HCT116 (cell line): ENCODE data around the gene COTL1. TPM values are rescaled to one million over a fixed set of nuclear protein-coding genes. Genes with fewer than 3 reads are reported as not detected.

Experiments
- ATAC-seq: fragments of 200-7000 bp; cut with Tn5 transposase; 2 replicates; pipeline ENCODE4 v1.9.1; 2020; ENCODE audit warnings: mild to moderate bottlenecking, moderate library complexity
- BruUV-seq: library from RNA; stranded (reverse); fragments of 400-500 nt; replicated peaks from 2 replicates; lab custom pipeline; 2021; lab: Mats Ljungman, UMichigan
- CTCF ChIA-PET: fragments of 300-600 bp; sonication (Branson Sonifier 250); formaldehyde crosslinking; loops from one replicate; lab custom pipeline; 2021; ENCODE audit warnings: antibody characterized with exemption; lab: Charles Lee
- POLR2A ChIA-PET: fragments of 300-600, 350-600 bp; sonication (Branson Sonifier 250); formaldehyde crosslinking; loops from one replicate; lab custom pipeline; 2021; ENCODE audit warnings: antibody characterized with exemption; lab: Charles Lee
- RAD21 ChIA-PET, 2 experiments: fragments of 300-600 bp; sonication (Branson Sonifier 250); formaldehyde crosslinking; loops; one replicate each; lab custom pipeline; 2023; ENCODE audit warnings: low total read pairs in 2 of 2; ENCODE audit not compliant: uncharacterized antibody in 2 of 2, unreplicated experiment in 2 of 2, low non-redundant PET in 1 of 2; lab: Charles Lee
- DNase-seq: peaks from one replicate; pipeline ENCODE4 v3.0.0-alpha.2; 2010; ENCODE audit warnings: low read depth, low spot score
- H2AFZ ChIP-seq: fragments of 200-600 bp; shearing (Covaris generic), sonication (generic); 2 replicates; pipeline ENCODE4 v1.6.1; 2017; ENCODE audit warnings: low read depth, mixed run types, mixed read lengths, antibody characterized with exemption, low read length; ENCODE audit not compliant: poor library complexity, severe bottlenecking
- H3K27ac ChIP-seq: 2 replicates; pipeline ENCODE4 v1.5.1; 2012; ENCODE audit warnings: low read depth, low read length
- H3K27me3 ChIP-seq: fragments of 200-600 bp; sonication (generic); 2 replicates; pipeline ENCODE4 v1.6.1; 2016; ENCODE audit warnings: mixed run types, low read length, mixed read lengths; ENCODE audit not compliant: insufficient read depth
- H3K36me3 ChIP-seq, 2 experiments: fragments of 200-500 bp in 1 of 2; fragments of 200-600 bp in 1 of 2; sonication (Bioruptor generic) in 1 of 2; sonication (generic) in 1 of 2; 2 replicates each; pipeline versions ENCODE4 v1.5.1 to v1.6.1; 2014 to 2016; ENCODE audit warnings: low read length in 2 of 2, inconsistent platforms in 1 of 2, mixed read lengths in 1 of 2, mixed run types in 1 of 2; ENCODE audit not compliant: insufficient read depth in 2 of 2, control insufficient read depth in 1 of 2
- H3K4me1 ChIP-seq, 2 experiments: fragments of 200-600 bp in 1 of 2; sonication (generic) in 1 of 2; 2 replicates each; pipeline versions ENCODE4 v1.5.1 to v1.6.1; 2012 to 2017; ENCODE audit warnings: low read length in 2 of 2, inconsistent platforms in 1 of 2, mild to moderate bottlenecking in 1 of 2, mixed read lengths in 1 of 2, mixed run types in 1 of 2, moderate library complexity in 1 of 2; ENCODE audit not compliant: insufficient read depth in 2 of 2, control insufficient read depth in 1 of 2
- H3K4me2 ChIP-seq: fragments of 200-600 bp; sonication (generic); 2 replicates; pipeline ENCODE4 v1.6.1; 2017; ENCODE audit warnings: mixed run types, low read length, mixed read lengths
- H3K4me3 ChIP-seq, 2 experiments: fragments of 200-600 bp in 1 of 2; sonication (generic) in 1 of 2; replicated peaks in 1 of 2; 2 replicates each; pipeline ENCODE4 v1.5.1; 2011 to 2016; ENCODE audit warnings: low read length in 2 of 2, control low read depth in 1 of 2, low read depth in 1 of 2, mild to moderate bottlenecking in 1 of 2, mixed read lengths in 1 of 2, mixed run types in 1 of 2
- H3K79me2 ChIP-seq: fragments of 200-600 bp; sonication (generic); 2 replicates; pipeline ENCODE4 v1.6.1; 2017; ENCODE audit warnings: mild to moderate bottlenecking, mixed run types, low read length, moderate library complexity, mixed read lengths; ENCODE audit not compliant: insufficient read depth
- H3K9ac ChIP-seq: fragments of 200-600 bp; sonication (generic); 2 replicates; pipeline ENCODE4 v1.6.1; 2016; ENCODE audit warnings: low read length, mixed read lengths
- H3K9me2 ChIP-seq: fragments of 200-600 bp; sonication (generic), shearing (Covaris generic); 2 replicates; pipeline ENCODE4 v1.6.1; 2017; ENCODE audit warnings: mixed run types, mild to moderate bottlenecking, moderate library complexity; ENCODE audit not compliant: insufficient read depth
- H3K9me3 ChIP-seq, 2 experiments: fragments of 200-500 bp in 1 of 2; fragments of 200-600 bp in 1 of 2; sonication (Bioruptor generic) in 1 of 2; sonication (generic) in 1 of 2; 2 replicates each; pipeline ENCODE4 v1.6.1; 2014 to 2017; ENCODE audit warnings: low read length in 2 of 2, mixed read lengths in 2 of 2, inconsistent platforms in 1 of 2, low read depth in 1 of 2, mild to moderate bottlenecking in 1 of 2, mixed run types in 1 of 2, moderate library complexity in 1 of 2; ENCODE audit not compliant: control insufficient read depth in 1 of 2, insufficient read depth in 1 of 2
- H4K20me1 ChIP-seq: fragments of 200-600 bp; sonication (generic), shearing (Covaris generic); 2 replicates; pipeline ENCODE4 v1.6.1; 2017; ENCODE audit warnings: mixed run types, mild to moderate bottlenecking, moderate library complexity; ENCODE audit not compliant: insufficient read depth
- CEBPB ChIP-seq: IDR thresholded peaks from 2 replicates; pipeline ENCODE4 v1.6.1; 2012; ENCODE audit warnings: low read depth
- EGR1 ChIP-seq: IDR thresholded peaks from 2 replicates; pipeline ENCODE4 v1.6.1; 2012; ENCODE audit warnings: low read depth
- ELF1 ChIP-seq: IDR thresholded peaks from 2 replicates; pipeline ENCODE4 v1.6.1; 2012; ENCODE audit warnings: low read depth, borderline replicate concordance
- EZH2 ChIP-seq: fragments of 200-600 bp; sonication (generic); IDR thresholded peaks from 2 replicates; pipeline ENCODE4 v1.6.1; 2017; ENCODE audit warnings: antibody characterized with exemption, mixed run types
- EZH2phosphoT487 ChIP-seq: fragments of 200-600 bp; IDR thresholded peaks from 2 replicates; pipeline ENCODE4 v1.6.1; 2018; ENCODE audit warnings: antibody characterized with exemption, borderline replicate concordance
- JUND ChIP-seq: IDR thresholded peaks from 2 replicates; pipeline ENCODE4 v1.6.1; 2012
- MAX ChIP-seq: IDR thresholded peaks from 2 replicates; pipeline ENCODE4 v1.6.1; 2012
- POLR2A ChIP-seq: IDR thresholded peaks from 2 replicates; pipeline ENCODE4 v1.7.0; 2011; ENCODE audit warnings: borderline replicate concordance; ENCODE audit not compliant: insufficient read depth, insufficient read length; ENCODE audit errors: extremely low read depth
- RAD21 ChIP-seq: IDR thresholded peaks from 2 replicates; pipeline ENCODE4 v1.6.1; 2012; ENCODE audit warnings: low read depth, mild to moderate bottlenecking
- SIN3A ChIP-seq: IDR thresholded peaks from 2 replicates; pipeline ENCODE4 v1.6.1; 2012; ENCODE audit warnings: low read depth
- SP1 ChIP-seq: IDR thresholded peaks from 2 replicates; pipeline ENCODE4 v1.6.1; 2012; ENCODE audit warnings: low read depth
- SRF ChIP-seq: IDR thresholded peaks from 2 replicates; pipeline ENCODE4 v1.6.1; 2012; ENCODE audit warnings: low read depth
- TCF7L2 ChIP-seq: IDR thresholded peaks from 2 replicates; pipeline ENCODE4 v1.7.0; 2011; ENCODE audit warnings: borderline replicate concordance, inconsistent platforms; ENCODE audit not compliant: insufficient read depth, insufficient read length; ENCODE audit errors: extremely low read depth
- YY1 ChIP-seq: IDR thresholded peaks from 2 replicates; pipeline ENCODE4 v1.6.1; 2011; ENCODE audit warnings: low read length, low read depth, moderate library complexity, mild to moderate bottlenecking; ENCODE audit not compliant: insufficient replicate concordance; ENCODE audit errors: extremely low read depth
- intact Hi-C: fragments of 100-400 bp; cut with micrococcal nuclease; formaldehyde crosslinking; loops from 2 replicates; pipeline ENCODE4 v1.10.0; 2022
- total RNA-seq: library from RNA; stranded (reverse); gene quantifications from one replicate; pipeline ENCODE4 v1.2.1, GENCODE V29; 2021; ENCODE audit not compliant: unreplicated experiment
- TF ChIP-seq, protein P1 (sequence below): IDR thresholded peaks from 2 replicates; pipeline ENCODE4 v1.6.1; 2012; ENCODE audit warnings: low read depth
- TF ChIP-seq, protein P2 (sequence below), 3 experiments: fragments of 200-600 bp in 1 of 3; sonication (generic) in 1 of 3; IDR thresholded peaks in 2 of 3; conservative IDR thresholded peaks in 1 of 3; 2 replicates each; pipeline ENCODE4 v1.5.1; 2012 to 2017; ENCODE audit warnings: low read depth in 2 of 3, low read length in 2 of 3, antibody characterized with exemption in 1 of 3, borderline replicate concordance in 1 of 3, control low read depth in 1 of 3, mild to moderate bottlenecking in 1 of 3, mixed read lengths in 1 of 3, mixed run types in 1 of 3, moderate library complexity in 1 of 3; ENCODE audit not compliant: insufficient read depth in 1 of 3
- TF ChIP-seq, protein P3 (sequence below): IDR thresholded peaks from 2 replicates; pipeline ENCODE4 v1.6.1; 2011; ENCODE audit warnings: mild to moderate bottlenecking, low read length, moderate library complexity; ENCODE audit not compliant: insufficient replicate concordance; ENCODE audit errors: extremely low read depth

Gene COTL1
- total RNA-seq, 1 experiment from 2014 or later = 276 TPM

GRCh38 chr16:84658690-84659089 is 40.8 kb upstream of the COTL1 start:
- TF ChIP-seq EZH2 (no peak), RAD21 (no peak), SP1 (no peak), TCF7L2 (no peak), POLR2A (no peak), MAX (no peak), EZH2phosphoT487 (no peak), YY1 (no peak), SRF (no peak), CEBPB (no peak), EGR1 (no peak), SIN3A (no peak), ELF1 (no peak), JUND (no peak)
- TF ChIP-seq, protein P1, sequence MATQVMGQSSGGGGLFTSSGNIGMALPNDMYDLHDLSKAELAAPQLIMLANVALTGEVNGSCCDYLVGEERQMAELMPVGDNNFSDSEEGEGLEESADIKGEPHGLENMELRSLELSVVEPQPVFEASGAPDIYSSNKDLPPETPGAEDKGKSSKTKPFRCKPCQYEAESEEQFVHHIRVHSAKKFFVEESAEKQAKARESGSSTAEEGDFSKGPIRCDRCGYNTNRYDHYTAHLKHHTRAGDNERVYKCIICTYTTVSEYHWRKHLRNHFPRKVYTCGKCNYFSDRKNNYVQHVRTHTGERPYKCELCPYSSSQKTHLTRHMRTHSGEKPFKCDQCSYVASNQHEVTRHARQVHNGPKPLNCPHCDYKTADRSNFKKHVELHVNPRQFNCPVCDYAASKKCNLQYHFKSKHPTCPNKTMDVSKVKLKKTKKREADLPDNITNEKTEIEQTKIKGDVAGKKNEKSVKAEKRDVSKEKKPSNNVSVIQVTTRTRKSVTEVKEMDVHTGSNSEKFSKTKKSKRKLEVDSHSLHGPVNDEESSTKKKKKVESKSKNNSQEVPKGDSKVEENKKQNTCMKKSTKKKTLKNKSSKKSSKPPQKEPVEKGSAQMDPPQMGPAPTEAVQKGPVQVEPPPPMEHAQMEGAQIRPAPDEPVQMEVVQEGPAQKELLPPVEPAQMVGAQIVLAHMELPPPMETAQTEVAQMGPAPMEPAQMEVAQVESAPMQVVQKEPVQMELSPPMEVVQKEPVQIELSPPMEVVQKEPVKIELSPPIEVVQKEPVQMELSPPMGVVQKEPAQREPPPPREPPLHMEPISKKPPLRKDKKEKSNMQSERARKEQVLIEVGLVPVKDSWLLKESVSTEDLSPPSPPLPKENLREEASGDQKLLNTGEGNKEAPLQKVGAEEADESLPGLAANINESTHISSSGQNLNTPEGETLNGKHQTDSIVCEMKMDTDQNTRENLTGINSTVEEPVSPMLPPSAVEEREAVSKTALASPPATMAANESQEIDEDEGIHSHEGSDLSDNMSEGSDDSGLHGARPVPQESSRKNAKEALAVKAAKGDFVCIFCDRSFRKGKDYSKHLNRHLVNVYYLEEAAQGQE = no peak
- TF ChIP-seq, protein P2, sequence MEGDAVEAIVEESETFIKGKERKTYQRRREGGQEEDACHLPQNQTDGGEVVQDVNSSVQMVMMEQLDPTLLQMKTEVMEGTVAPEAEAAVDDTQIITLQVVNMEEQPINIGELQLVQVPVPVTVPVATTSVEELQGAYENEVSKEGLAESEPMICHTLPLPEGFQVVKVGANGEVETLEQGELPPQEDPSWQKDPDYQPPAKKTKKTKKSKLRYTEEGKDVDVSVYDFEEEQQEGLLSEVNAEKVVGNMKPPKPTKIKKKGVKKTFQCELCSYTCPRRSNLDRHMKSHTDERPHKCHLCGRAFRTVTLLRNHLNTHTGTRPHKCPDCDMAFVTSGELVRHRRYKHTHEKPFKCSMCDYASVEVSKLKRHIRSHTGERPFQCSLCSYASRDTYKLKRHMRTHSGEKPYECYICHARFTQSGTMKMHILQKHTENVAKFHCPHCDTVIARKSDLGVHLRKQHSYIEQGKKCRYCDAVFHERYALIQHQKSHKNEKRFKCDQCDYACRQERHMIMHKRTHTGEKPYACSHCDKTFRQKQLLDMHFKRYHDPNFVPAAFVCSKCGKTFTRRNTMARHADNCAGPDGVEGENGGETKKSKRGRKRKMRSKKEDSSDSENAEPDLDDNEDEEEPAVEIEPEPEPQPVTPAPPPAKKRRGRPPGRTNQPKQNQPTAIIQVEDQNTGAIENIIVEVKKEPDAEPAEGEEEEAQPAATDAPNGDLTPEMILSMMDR (IDR thresholded peaks at IDR 0.05 in 2 of 3, conservative IDR thresholded peaks at IDR 0.05 in 1 of 3; ENCODE audit: borderline replicate concordance in 1 of 3, insufficient read depth in 1 of 3, low read depth in 2 of 3, low read length in 2 of 3) = no peak
- TF ChIP-seq, protein P3, sequence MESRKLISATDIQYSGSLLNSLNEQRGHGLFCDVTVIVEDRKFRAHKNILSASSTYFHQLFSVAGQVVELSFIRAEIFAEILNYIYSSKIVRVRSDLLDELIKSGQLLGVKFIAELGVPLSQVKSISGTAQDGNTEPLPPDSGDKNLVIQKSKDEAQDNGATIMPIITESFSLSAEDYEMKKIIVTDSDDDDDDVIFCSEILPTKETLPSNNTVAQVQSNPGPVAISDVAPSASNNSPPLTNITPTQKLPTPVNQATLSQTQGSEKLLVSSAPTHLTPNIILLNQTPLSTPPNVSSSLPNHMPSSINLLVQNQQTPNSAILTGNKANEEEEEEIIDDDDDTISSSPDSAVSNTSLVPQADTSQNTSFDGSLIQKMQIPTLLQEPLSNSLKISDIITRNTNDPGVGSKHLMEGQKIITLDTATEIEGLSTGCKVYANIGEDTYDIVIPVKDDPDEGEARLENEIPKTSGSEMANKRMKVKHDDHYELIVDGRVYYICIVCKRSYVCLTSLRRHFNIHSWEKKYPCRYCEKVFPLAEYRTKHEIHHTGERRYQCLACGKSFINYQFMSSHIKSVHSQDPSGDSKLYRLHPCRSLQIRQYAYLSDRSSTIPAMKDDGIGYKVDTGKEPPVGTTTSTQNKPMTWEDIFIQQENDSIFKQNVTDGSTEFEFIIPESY = no peak
- Histone ChIP-seq H3K27me3 (no peaks in the 10 kb centered on the region), H3K4me1 (no peaks in the 10 kb centered on the region), H3K79me2 (no peaks in the 10 kb centered on the region), H2AFZ (no peak overlapping the region), H3K9me2 (no peaks in the 10 kb centered on the region), H3K4me2 (no peak overlapping the region), H3K4me3 (no peak overlapping the region), H3K27ac (no peak overlapping the region), H3K36me3 (peaks cover 42 to 44% of the 10 kb centered on the region in 2 experiments), H3K9me3 (no peaks in the 10 kb centered on the region), H3K9ac (no peak overlapping the region), H4K20me1 (no peaks in the 10 kb centered on the region)
- DNase-seq = no peak
- ChIA-PET RAD21 (no interaction called here), POLR2A (no interaction called here), CTCF (no interaction called here)
- no TSS peak for BruUV-seq
- no peak for ATAC-seq
- intact Hi-C loops = no loop called here
